HK-2 (cell line): ENCODE data around the gene TMEM217.
A peak's percentile ranks its signal among the peaks of the same experiment; 100 is the strongest.

ENCODE experiments used
- DNase-seq: peaks from one replicate; pipeline ENCODE4 v3.0.0-alpha.2; 2018; ENCODE audit not compliant: unreplicated experiment

TMEM217 gene

GRCh38 chr6:37169496-37170272, 88.3 kb downstream of the TMEM217 start, which contains the start of gene PIM1:
PIM1 (plus strand) TSS chr6:37170152; CDS start chr6:37170576, 424 bp downstream.
- peak; percentile 100 for DNase-seq

DNA sequence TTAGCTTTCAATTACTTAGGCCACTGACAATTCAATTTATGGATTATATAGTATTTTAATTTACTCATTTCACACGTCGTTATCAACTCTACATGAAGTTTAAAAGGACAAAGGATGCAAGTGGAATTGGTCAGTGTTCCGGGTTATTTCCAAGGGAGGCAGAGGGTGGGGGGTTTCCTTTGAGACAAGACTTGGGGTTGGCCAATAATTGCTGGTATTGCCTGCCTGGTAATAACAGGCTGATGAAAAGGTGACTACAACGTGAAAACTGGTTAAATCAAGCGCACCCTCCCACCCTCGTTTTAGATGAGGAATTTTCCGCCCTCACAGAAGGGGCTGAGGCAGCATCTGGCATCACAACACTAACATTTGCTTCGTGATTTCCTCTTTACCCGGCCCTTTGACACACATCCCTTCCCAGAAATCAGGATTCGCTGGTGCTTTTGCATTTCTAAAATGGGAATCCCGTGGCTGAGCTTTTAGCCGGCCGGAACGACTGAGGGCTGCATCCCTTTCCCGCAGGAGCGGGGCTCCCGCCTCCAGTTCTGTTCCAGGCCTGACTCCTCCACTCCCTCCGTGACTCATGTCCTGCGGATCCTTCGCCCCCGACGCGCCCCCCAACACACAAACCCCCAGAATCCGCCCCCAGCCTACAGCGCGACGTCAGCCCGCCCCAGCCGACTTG, 89.0 kb downstream of the TMEM217 start:
- no peak for DNase-seq

GRCh38 chr6:37168163-37168758, 89.7 kb downstream of the TMEM217 start:
- no peak for DNase-seq

DNA sequence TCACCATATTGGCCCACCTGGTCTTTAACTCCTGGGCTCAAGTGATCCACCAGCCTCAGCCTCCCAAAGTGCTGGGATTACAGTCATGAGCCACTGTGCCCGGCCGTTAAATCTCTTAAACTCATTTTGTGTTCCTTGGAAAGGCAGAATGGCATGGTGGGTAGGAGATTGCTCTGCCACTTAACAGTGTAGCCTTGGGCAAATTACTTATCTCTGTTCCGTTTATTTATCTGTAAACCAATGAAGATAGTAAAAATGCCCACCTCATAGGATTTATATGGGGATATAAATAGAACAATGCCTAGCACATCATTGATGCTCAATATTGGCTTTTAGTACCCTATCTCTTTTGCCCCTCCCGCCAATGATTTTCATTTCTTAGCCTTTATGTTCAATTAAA, 95.2 kb downstream of the TMEM217 start:
- no peak for DNase-seq
